Subcutaneous abdominal adipose tissue (tissue), 5 donors: ENCODE results near the gene STEAP1B.
A peak's percentile ranks its signal among the peaks of the same experiment; 100 is the strongest.
"Not testable (repeated sequence)": the region's sequence is repeated elsewhere in the genome, so short reads cannot be mapped to it uniquely, and the experiment has no call there.

Source experiments
- H3K27ac ChIP-seq: one replicate; pipeline ENCODE4 v1.7.0; 2013; ENCODE audit warnings: low read depth, mild to moderate bottlenecking, inconsistent platforms, low read length, moderate library complexity
- H3K27me3 ChIP-seq, 5 donors: one replicate each; pipeline ENCODE4 v1.7.0; 2013; ENCODE audit warnings: low read length in 5 of 5, inconsistent platforms in 1 of 5; ENCODE audit not compliant: control insufficient read depth in 5 of 5, insufficient read depth in 4 of 5
- H3K36me3 ChIP-seq, 5 donors: one replicate each; pipeline ENCODE4 v1.7.0; 2013; ENCODE audit warnings: low read length in 5 of 5; ENCODE audit not compliant: control insufficient read depth in 5 of 5, insufficient read depth in 5 of 5
- H3K4me1 ChIP-seq, 5 donors: one replicate each; pipeline ENCODE4 v1.7.0; 2013; ENCODE audit warnings: low read length in 5 of 5, mild to moderate bottlenecking in 3 of 5, moderate library complexity in 1 of 5; ENCODE audit not compliant: control insufficient read depth in 5 of 5, insufficient read depth in 5 of 5
- H3K4me3 ChIP-seq, 5 donors: one replicate each; pipeline ENCODE4 v1.7.0; 2013; ENCODE audit warnings: low read length in 5 of 5, low read depth in 1 of 5
- H3K9ac ChIP-seq, 5 donors: one replicate each; pipeline ENCODE4 v1.7.0; 2013; ENCODE audit warnings: low read length in 5 of 5, mild to moderate bottlenecking in 4 of 5, moderate library complexity in 3 of 5
- H3K9me3 ChIP-seq, 5 donors: one replicate each; pipeline ENCODE4 v1.7.0; 2013; ENCODE audit warnings: low read length in 5 of 5; ENCODE audit not compliant: control insufficient read depth in 5 of 5
- donor health status: healthy.
- donor health status: healthy.
- donor health status: healthy.
- donor health status: healthy.
- donor health status: healthy.

STEAP1B gene

GRCh38 chr7:22445140-22445743 is 54.7 kb downstream of the STEAP1B start:
- H3K36me3 ChIP-seq, result no peaks in the 10 kb centered on the region
- peaks cover 0 to 46% (median 16%) of the 10 kb centered on the region in 5 donors for H3K4me1 ChIP-seq
- H3K4me3 ChIP-seq, result peak overlapping the region in 1 of 5 donors; percentile 2
- H3K27ac ChIP-seq, result peak overlapping the region; percentile 81
- H3K9ac ChIP-seq, result no peak overlapping the region
- H3K9me3 ChIP-seq, result no peaks in the 10 kb centered on the region
- peaks cover 0 to 2% (median 0%) of the 10 kb centered on the region in 5 donors for H3K27me3 ChIP-seq

DNA sequence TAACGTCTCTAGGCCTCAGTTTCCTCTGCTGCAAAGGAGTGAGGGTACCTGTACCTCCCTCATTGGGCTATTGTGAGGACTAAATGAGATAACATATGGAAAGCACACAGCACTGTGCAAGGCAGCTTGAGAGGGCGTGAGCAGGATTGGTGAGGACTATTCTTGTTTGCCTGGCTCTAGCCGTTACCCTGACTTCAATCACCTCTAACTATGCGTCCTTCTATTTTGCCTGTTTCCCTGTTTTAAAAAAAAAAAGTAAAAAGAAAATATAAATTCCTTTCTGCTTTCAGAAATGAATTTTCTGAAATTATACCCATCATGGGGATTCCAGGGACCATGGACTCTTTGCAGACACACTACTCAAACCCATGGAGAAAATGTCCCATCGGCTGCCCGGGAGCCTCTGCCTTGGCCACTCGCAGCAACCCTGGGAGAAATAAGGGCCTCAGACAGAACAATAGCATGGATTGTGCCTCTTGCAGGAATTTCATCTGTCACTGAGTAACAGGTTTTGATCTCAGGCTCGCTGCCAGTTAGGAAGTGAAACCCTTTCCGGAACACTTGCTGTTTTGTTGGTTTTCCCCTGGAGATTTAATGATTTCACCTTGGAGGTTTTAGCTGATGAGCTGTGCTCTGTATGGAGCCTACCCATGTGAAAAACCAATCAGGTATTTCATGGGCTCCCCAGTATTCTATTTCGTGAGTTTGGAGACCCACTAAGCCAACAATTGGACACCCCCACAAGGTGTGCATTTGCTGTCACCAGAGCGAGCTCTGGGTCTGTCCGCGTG is 55.6 kb downstream of the STEAP1B start:
- Histone ChIP-seq H3K4me1 (peaks cover 0 to 46% (median 16%) of the 10 kb centered on the region in 5 donors), H3K36me3 (no peaks in the 10 kb centered on the region), H3K4me3 (peak overlapping the region in 1 of 5 donors; percentile 2), H3K27ac (peak overlapping the region; percentile 81), H3K9me3 (no peaks in the 10 kb centered on the region), H3K9ac (peak overlapping the region in 1 of 5 donors; percentile 64), H3K27me3 (peaks cover 0 to 2% (median 0%) of the 10 kb centered on the region in 5 donors)

- peaks cover 0 to 2% (median 0%) of the 10 kb centered on the region in 5 donors for H3K9me3 ChIP-seq
- peak overlapping the region; percentile 81 for H3K27ac ChIP-seq
- no peaks in the 10 kb centered on the region for H3K36me3 ChIP-seq
- peak overlapping the region in 1 of 5 donors; percentile 64 for H3K9ac ChIP-seq
- H3K4me1 ChIP-seq, result peaks cover 0 to 46% (median 16%) of the 10 kb centered on the region in 5 donors
- H3K4me3 ChIP-seq, result no peak overlapping the region
- H3K27me3 ChIP-seq, result peaks cover 0 to 2% (median 0%) of the 10 kb centered on the region in 5 donors
Measured at GRCh38 chr7:22443370-22444180, 56.4 kb downstream of the STEAP1B start.

- Histone ChIP-seq H3K27ac (peak overlapping the region; percentile 34), H3K9me3 (peaks cover 0 to 2% (median 0%) of the 10 kb centered on the region in 5 donors)
Measured at GRCh38 chr7:22442882-22443369, 57.1 kb downstream of the STEAP1B start.

GRCh38 chr7:22442187-22442881 is 57.7 kb downstream of the STEAP1B start:
- Histone ChIP-seq H3K27me3 (peaks cover 0 to 4% (median 0%) of the 10 kb centered on the region in 5 donors), H3K27ac (peak overlapping the region; percentile 34)

More at GRCh38 chr7:22442882-22443369, 57.1 kb downstream of the STEAP1B start:
- Histone ChIP-seq H3K36me3 (no peaks in the 10 kb centered on the region), H3K4me3 (no peak overlapping the region), H3K9ac (no peak overlapping the region), H3K4me1 (peaks cover 0 to 46% (median 16%) of the 10 kb centered on the region in 5 donors), H3K27me3 (peaks cover 0 to 4% (median 0%) of the 10 kb centered on the region in 5 donors)

GRCh38 chr7:22441157-22441556 is 58.8 kb downstream of the STEAP1B start:
- no peak overlapping the region for H3K9ac ChIP-seq
- no peak overlapping the region for H3K4me3 ChIP-seq
- H3K36me3 ChIP-seq, result no peaks in the 10 kb centered on the region
- peaks cover 0 to 4% (median 0%) of the 10 kb centered on the region in 5 donors for H3K27me3 ChIP-seq
- peaks cover 0 to 2% (median 0%) of the 10 kb centered on the region in 5 donors for H3K9me3 ChIP-seq
- H3K27ac ChIP-seq, result no peak overlapping the region
- H3K4me1 ChIP-seq, result peaks cover 0 to 41% (median 13%) of the 10 kb centered on the region in 5 donors

More at GRCh38 chr7:22442187-22442881, 57.7 kb downstream of the STEAP1B start:
- Histone ChIP-seq H3K9ac (no peak overlapping the region), H3K9me3 (peaks cover 0 to 2% (median 0%) of the 10 kb centered on the region in 5 donors), H3K4me1 (peaks cover 0 to 46% (median 16%) of the 10 kb centered on the region in 5 donors), H3K36me3 (no peaks in the 10 kb centered on the region), H3K4me3 (no peak overlapping the region)

- H3K4me1 ChIP-seq, result peaks cover 0 to 19% (median under 1%) of the 10 kb centered on the region in 5 donors
- H3K4me3 ChIP-seq, result no peak overlapping the region
- H3K27ac ChIP-seq, result no peak overlapping the region
- H3K36me3 ChIP-seq, result no peaks in the 10 kb centered on the region
- H3K9me3 ChIP-seq, result peaks cover 0 to 2% (median 0%) of the 10 kb centered on the region in 5 donors
- peaks cover 0 to 2% (median 0%) of the 10 kb centered on the region in 5 donors for H3K27me3 ChIP-seq
- no peak overlapping the region for H3K9ac ChIP-seq
Measured at GRCh38 chr7:22438994-22439393, 61.0 kb downstream of the STEAP1B start.

- not testable (repeated sequence) for H3K27me3 ChIP-seq, H3K36me3 ChIP-seq, H3K27ac ChIP-seq
Measured at GRCh38 chr7:22436552-22436951, 63.4 kb downstream of the STEAP1B start.

GRCh38 chr7:22435720-22436119 is 64.3 kb downstream of the STEAP1B start:
- peaks cover 0 to 6% (median 0%) of the 10 kb centered on the region in 5 donors for H3K4me1 ChIP-seq
- H3K36me3 ChIP-seq, result no peaks in the 10 kb centered on the region
- peaks cover 0 to 2% (median 0%) of the 10 kb centered on the region in 5 donors for H3K9me3 ChIP-seq
- no peak overlapping the region for H3K9ac ChIP-seq
- H3K4me3 ChIP-seq, result no peak overlapping the region
- H3K27me3 ChIP-seq, result peaks cover 0 to 2% (median 0%) of the 10 kb centered on the region in 5 donors
- no peak overlapping the region for H3K27ac ChIP-seq

More at GRCh38 chr7:22436552-22436951, 63.4 kb downstream of the STEAP1B start:
- not testable (repeated sequence) for H3K9me3 ChIP-seq, H3K4me1 ChIP-seq, H3K4me3 ChIP-seq, H3K9ac ChIP-seq
